ENCODE measurements around the gene CCDC102A.

The CCDC102A gene

GRCh38 chr16:57472665-57473060 lies 63.7 kb downstream of the CCDC102A start:
- TF ChIP-seq ZFX (IDR thresholded peaks at IDR 0.05) (no peak), CTCF (conservative IDR thresholded peaks at IDR 0.05) (no peak)
- H3K27ac ChIP-seq = no peak overlapping the region

- no peak overlapping the region for H3K27ac ChIP-seq
- TF ChIP-seq CTCF (conservative IDR thresholded peaks at IDR 0.05) (no peak), ZFX (IDR thresholded peaks at IDR 0.05) (no peak)
These were observed 64.3 kb downstream of the CCDC102A start for GRCh38 chr16:57471852-57472664.

GRCh38 chr16:57471209-57471608 lies 65.2 kb downstream of the CCDC102A start:
- H3K27ac ChIP-seq = 0 out of 2 replicates have a peak overlapping the region, but pooled peaks have one; percentile 11
- TF ChIP-seq CTCF (conservative IDR thresholded peaks at IDR 0.05) (no peak), ZFX (IDR thresholded peaks at IDR 0.05) (no peak)

GRCh38 chr16:57470711-57471110 lies 65.7 kb downstream of the CCDC102A start:
- TF ChIP-seq ZFX (IDR thresholded peaks at IDR 0.05) (no peak), CTCF (conservative IDR thresholded peaks at IDR 0.05) (no peak)

GRCh38 chr16:57469917-57470470 lies 66.4 kb downstream of the CCDC102A start:
- H3K27ac ChIP-seq = peak overlapping the region; percentile 11; the same call in 1 of the 2 replicates
- no peak for TF ChIP-seq ZFX (IDR thresholded peaks at IDR 0.05)
- TF ChIP-seq CTCF (conservative IDR thresholded peaks at IDR 0.05) = no peak

More at GRCh38 chr16:57470711-57471110, 65.7 kb downstream of the CCDC102A start:
- H3K27ac ChIP-seq = peak overlapping the region; percentile 11; the same call in 1 of the 2 replicates

- H3K27ac ChIP-seq = no peak overlapping the region
- TF ChIP-seq ZFX (IDR thresholded peaks at IDR 0.05) (no peak), CTCF (conservative IDR thresholded peaks at IDR 0.05) (no peak)
These were observed 67.3 kb downstream of the CCDC102A start for GRCh38 chr16:57469046-57469445.

- no peak overlapping the region for H3K27ac ChIP-seq
- no peak for TF ChIP-seq ZFX (IDR thresholded peaks at IDR 0.05)
These were observed 68.0 kb downstream of the CCDC102A start for GRCh38 chr16:57468346-57468745.

Data from C4-2B (cell line).